Suppressor macrophage treated with lipopolysaccharide for 1 hour (primary cell): ENCODE data around the gene EYA3.
A peak's percentile ranks its signal among the peaks of the same experiment; 100 is the strongest.
"Not testable (repeated sequence)": the region's sequence is repeated elsewhere in the genome, so short reads cannot be mapped to it uniquely, and the experiment has no call there.

Source experiments
- DNase-seq, 3 donors: peaks; one replicate each; pipeline ENCODE4 v3.0.0-alpha.2; 2020 to 2022

EYA3 gene

DNA sequence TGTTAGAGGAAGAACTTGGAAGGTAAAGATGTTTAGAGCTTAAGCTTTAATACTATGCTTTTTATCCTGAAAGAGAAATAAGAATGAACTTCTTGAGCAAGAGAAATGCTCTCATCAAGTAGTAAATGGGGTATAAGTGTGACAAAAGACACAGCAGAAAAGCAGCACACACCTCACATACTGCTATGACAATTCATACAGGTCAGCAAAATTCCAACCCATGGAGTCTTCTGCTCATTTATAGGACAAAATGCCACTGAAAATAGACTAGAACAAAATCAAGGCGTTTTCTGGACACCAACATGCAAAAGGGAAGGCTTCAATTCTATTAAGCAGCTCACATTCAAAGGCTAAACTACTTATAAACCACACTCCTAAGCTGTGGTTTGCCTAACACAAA lies 61.2 kb downstream of the EYA3 start:
- no peak for DNase-seq

DNA sequence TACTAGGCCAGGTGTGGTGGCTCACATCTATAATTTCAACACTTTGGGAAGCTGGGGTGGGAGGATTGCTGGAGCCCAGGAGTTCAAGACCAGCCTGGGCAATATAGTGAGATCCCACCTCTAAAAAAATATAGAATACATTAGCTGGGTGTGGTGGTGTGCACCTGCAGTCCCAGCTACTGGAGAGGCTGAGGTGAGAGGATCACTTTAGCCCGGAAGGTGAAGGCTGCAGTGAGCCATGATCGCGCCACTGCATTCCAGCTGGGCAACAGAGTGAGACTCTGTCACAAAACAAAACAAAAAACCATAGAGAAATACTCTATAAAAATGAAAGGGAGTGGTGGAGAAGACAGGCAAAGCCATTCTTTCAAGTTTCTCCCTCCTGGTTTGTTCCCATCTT lies 62.1 kb downstream of the EYA3 start:
- DNase-seq: no peak

DNA sequence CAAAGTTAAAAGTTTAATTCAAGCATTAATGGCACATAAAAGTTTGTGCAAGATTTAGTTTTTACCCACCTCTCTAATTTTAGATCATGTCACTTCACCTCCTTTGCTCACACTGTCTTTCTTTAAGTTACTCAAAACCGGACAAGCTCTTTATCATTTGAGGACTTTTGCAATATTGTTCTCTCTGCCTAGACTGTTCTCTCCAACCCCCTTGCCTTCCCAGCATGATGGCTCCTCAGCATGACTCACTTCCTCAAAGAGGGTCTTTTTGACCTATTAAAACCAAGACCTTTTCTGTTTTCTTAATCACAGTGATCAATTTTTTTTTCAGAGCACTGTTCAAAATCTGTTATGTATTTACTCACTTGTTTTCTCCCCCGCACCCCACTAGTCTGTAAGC lies 67.3 kb downstream of the EYA3 start:
- DNase-seq: no peak

DNA sequence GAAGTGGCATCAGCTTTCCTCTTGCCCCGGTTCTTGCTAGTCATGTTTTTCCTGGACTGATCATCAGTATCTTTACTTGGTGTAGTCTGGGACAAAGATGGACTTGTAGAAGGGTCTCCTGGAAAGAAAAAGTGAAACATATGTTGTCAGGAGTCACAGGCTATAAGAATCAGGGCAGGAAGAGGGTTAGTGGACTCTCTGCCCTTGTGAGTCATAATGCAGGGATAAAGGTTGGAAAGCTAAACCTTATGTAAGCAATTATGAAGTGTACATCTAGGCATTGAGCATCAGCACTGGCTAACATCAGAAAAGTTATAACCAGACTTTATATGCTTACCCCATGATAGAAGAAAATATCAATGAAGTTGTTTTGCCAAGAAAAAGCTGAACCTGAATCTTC lies 77.4 kb downstream of the EYA3 start:
- no peak for DNase-seq

DNA sequence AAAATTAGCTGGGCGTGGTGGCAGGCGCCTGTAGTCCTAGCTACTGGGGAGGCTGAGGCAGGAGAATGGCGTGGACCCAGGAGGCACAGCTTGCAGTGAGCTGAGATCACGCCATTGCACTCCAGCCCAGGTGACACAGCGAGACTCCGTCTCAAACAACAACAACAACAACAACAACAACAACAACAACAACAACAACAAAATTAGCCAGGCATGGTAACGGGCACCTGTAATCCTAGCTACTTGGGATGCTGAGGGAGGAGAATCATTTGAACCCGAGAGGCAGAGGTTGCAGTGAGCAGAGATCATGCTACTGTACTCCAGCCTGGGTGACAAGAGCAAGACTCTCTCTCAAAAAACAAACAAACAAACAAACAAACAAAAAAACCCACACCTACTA lies 85.3 kb downstream of the EYA3 start:
- DNase-seq: not testable (repeated sequence)

DNA sequence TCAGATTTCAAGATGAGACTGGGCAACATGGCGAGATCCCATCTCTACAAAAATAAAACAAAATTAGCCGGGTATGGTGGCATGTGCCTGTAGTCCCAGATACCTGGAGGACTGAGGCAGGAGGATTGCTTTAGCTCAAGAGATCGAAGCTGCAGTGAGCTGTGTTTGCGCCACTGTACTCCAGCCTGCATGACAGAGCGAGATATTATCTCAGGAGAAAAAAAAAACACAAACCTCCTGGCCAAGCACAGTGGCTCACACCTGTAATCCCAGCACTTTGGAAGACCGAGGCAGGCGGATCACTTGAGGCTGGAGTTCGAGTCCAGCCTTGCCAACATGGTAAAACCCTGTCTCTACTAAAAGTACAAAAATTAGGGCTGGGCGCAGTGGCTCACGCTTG lies 85.8 kb downstream of the EYA3 start:
- no peak for DNase-seq

DNA sequence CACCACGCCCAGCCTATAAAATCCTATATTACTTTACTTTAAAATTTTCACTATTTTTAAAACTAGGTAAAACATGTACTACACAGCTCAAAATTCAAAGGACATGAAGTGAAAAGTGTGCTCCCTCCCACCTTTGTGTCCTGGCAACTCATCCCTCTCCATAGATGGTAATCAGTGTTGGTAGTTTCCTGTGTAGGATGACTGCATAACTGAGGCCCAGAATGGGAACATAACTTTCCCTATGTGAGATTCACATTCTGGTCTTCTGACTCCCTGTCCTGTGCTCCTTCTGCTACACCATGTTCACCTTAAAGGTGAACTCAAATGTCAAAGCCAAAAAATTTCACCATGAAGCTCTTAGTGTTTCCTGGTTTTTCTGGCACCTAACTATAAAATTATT lies 89.4 kb downstream of the EYA3 start:
- DNase-seq: no peak

DNA sequence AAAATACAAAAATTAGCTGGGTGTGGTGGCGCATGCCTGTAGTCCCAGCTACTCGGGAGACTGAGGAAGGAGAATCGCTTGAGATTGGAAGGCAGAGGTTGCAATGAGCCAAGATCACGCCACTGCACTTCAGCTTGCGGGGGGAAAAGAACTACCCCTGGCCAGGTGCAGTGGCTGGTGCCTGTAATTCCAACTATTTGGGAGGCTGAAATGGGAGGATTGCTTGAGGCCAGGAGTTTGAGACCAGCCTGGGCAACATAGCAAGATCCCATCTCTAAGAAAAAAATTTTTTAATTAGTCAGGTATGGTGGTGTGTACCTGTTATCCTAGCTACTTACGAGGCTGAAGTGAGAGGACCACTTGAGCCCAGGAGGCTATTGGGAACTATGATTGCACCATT lies 93.9 kb downstream of the EYA3 start:
- not testable (repeated sequence) for DNase-seq

DNA sequence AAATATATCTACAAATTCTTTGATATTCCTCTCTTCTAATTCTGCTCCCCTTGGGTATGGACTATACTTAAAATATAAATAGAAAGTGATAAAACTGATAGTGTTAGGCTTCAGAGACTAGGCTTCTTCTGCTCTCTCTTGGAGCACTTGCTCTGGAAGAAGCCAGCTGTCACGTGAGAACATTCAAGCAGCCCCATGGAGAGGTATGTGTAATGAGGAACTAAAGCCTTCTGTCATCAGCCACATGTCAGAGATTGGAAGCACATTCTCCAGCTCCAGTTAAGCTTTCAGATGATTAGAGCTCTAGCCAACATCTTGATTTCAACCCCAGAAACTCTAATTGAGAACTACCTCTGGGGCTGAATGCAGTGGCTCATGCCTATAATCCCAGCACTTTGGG lies 94.3 kb downstream of the EYA3 start:
- DNase-seq: peak; percentile 59 to 66 (median 62)

DNA sequence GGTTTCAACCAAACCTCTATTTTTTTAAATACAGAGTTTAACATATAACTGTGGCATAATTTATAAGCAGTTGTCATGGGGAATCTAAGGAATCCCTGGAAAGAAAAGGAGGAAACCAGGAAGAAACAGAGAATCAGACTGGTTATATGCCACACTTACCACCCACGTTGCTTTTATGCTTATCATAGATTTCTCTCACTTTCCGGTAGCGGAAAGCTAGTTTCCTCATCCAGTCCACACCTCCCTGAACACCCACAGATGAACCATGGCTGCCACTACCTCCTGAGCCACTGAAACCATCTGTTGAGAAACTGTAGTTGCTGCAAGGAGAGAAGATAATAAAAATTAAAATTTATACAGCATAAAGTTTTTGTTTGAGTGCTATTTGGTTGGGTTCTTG lies 95.2 kb downstream of the EYA3 start:
- DNase-seq: peak; percentile 51 to 58 (median 55)

DNA sequence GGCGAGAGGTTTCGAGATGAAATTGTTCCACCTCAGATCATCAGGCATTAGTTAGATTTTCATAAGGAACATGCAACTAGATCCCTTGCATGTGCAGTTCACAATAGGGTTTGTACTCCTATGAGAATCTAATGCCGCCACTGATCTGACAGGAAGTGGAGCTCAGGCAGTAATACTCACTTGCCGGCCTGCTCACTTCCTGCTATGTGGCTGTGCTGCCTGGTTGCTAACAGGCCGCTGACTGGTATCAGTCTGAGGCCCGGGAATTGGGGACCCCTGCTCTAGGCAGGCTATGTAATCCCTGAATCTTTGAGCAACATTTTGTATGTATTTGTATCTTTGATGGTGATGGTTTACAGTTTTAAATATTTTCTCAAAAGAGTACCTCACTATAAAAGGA lies 96.1 kb downstream of the EYA3 start:
- peak; percentile 21 to 44 (median 36) for DNase-seq

DNA sequence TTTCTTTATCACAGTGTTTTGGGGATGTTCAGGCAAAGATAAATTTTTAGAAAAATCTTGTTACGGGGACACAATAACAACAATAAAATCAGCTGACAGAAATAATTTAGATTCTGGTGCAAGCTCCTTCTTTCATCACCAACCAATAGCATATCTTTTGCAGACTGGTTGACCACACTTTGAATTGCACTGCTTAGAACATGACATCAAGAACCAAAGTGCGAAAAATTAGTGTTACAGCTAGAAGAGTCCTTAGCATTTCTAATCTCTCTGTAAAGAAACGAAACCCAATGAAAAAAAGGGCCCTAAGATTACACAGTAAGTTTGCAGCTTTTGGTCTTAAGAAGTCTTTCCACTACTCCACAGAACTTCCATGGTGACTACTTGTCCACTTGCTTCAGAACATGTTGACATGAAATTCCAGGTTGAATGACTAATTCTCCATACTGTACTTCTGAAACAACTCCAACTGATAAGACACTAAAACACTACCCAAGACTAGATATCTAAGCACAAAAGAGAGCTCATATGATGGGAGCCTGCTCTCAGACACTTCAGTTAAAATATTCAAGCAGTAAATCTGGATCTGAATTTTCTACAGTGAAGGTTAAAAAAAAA lies 97.4 kb downstream of the EYA3 start:
- no peak for DNase-seq

DNA sequence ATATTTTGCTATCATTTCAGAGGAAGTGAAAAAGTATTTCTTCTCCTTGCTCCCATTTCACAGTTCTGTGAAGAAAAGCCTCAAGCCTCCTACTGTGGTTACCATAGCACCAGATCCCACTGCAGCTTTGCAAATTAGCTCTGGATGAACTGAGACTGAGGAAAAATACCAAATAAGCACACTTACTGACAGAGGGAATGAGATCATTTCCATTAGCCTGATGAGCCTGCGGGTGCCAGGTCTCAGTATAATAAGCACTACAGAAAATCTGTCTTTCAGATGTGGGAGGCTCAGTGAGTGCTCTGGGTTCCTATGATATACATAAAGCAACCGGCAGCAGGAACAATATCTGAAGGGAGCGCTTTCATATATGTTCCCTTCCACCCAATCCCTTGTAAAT lies 107.3 kb downstream of the EYA3 start:
- no peak for DNase-seq

DNA sequence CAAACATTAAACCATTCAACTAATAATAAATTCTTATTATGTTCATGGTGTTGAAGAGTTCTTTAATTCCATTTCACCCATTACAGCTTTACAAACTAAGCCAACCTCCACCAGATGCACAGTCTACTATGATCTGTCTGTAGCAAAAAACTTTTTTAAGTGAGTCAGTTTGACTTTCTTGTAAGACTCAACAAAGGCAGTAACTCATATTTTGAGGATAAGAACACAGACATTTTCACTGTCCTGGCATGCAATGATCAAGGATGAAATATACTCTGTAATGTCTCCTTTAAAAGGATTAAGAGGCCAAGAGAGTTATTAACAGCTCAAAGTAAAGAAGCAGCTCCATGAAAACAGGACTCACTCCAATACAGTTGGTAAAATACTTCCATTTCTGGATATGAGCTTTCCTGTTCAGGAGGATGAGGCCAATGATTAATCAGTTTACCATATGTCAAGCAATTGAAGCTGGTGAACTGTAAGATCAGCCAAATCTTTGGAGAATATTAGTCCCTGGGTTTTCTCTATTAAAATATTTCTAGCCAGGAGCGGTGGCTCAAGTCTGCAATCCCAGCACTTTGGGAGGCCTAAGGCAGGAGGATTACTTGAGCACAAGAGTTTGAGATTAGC lies 108.1 kb downstream of the EYA3 start:
- no peak for DNase-seq

DNA sequence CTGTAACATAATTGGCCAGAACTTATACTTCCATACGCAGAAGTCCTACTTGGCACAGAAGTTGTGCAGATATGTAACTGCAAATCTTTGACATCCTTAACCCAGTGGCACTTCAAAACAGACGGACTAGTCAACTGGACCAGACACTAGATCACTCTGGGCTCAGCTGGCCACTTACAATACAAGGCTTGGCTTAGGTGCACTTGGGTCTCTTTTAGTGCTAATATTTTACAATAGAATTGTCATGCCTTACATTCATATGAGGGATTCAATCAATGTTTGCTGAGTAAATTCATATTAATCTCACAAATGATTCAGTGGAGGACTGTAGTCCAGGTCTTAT lies 108.6 kb downstream of the EYA3 start:
- DNase-seq: no peak

DNA sequence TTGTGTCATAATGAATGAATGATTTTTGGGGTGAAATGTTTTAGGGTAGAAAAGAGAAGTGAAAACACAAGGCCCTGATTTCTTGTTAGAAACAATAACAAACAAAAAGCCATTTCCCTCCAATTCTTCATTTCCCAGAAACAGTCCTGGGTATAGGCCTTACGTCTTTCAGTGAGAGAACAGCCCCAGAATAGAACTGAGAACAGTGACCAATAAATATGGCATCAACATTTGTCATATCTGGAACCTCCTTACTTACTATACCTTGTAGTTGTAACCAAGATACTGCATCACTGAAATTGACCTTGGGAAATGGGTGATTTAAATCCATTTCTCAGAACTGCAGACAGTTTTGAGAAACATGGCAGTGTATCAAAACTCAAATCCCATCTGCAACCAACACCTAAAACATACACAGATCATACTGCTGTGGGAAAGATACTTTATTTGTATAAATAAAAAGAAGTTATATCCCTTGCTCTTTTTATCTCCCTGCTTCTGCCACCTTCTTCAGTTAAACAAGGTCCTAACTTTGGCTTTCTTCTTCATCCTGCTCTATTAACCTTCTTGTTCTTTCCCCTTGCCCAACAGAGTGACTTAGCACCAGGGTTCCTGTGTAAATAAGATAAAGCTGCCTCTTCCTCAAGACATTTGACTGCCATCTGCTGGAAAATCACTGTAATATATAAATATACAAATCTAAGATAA lies 109.1 kb downstream of the EYA3 start:
- DNase-seq: peak; percentile 71 to 84 (median 81)

DNA sequence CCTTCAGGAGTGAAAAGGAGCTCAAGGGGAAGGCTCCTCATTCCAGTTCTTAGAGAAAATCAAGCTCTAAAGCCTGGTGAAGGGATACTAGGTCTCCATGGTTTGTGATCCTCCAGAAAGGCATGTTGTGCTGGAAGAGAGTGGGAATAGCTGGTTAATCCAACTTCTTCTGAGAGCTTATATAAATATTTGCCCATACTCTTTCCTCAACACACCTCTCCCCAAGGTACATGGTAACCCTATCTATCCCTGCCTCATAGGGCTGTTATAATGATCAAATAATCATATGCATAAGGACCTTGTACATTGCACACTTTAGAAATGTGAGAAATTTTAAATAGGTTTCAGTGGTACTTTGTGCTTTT lies 114.0 kb downstream of the EYA3 start:
- DNase-seq: no peak

DNA sequence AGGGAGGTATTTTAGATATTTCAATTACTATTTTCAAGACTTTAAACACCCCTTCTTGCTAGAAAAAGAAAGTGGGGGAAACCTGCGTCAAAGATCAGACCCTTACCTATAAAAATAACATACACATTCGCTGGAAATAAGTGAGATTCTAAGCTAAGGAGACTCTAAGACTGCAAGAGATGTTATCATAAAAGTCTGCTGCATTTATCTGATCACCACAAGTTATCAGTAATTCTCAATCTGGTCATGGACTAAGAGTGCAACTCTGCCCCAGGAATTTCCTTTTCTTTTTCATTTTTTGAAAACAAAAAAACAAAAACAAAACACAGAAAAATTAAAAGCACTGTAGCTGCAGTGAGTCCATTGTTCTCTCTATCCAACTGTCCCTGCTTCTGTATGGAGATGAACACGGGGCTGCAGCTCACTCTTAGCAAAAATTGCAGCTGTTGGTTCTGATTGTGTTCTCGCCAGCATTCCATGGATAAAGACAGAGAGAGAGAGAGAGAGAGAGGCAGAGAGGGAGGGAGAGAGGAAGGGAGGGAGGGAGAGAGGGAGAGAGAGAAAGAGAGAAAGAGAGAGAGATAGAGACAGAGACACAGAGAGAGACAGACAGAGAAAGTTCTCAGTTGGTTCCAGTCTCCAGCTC lies 114.5 kb downstream of the EYA3 start:
- DNase-seq: no peak

DNA sequence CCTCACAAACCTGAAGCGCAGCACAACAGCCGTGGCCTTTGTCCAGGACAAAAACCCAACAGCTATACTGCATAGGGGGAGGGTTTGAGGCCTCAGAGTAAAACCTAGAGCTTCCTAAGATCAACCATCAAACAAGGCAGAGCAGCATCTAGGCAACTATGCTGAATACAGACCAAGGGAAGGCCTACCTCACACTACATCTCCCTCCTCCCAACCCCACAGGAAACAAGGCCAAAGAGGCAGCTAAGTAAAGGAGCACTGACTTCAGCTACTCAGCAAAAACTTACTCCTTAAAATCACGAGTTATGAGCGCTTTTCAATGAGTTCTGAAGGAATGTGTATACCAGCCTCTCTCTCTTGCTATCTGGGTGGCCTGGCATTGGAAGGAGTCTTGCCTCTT lies 116.3 kb downstream of the EYA3 start:
- no peak for DNase-seq

DNA sequence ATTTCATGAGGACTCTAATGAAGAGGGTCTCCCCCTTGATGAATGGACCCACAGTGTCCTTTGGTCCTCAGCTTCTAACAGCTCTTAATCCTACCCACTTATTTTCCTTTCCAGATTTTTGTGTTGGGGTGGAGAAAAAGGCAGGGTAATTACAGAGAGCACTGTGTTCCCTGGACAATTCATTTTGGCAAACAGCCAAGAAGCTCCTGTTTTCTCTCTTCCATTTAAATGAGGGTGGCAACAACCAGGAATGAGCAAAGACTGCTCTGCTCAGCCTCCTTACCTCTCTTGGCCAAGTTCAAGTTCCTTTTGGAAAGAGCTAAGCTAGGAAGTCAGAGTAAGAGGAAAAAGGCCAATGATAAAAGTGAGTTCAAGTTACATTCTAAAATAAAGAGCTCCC lies 116.7 kb downstream of the EYA3 start:
- no peak for DNase-seq

DNA sequence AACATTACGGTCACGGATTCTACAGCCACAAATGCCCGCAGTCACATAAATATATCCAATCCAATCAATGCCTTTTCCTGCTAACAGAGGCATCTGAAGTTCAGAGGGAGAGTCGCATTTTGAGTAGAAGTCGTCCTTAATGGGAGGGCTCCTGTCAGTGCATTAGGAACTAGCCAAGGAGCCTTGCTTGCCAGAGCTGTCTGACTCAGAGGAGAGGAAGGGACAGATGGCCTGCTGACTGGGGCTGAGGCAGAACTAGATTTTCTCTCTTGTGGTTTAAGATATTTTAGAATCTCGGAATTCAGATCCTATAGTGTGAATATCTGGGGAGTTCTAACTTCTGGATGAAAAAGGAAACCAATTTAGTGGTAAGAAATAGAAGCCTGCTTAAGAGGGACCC lies 118.0 kb downstream of the EYA3 start:
- DNase-seq: peak; percentile 11 to 28 (median 19)

DNA sequence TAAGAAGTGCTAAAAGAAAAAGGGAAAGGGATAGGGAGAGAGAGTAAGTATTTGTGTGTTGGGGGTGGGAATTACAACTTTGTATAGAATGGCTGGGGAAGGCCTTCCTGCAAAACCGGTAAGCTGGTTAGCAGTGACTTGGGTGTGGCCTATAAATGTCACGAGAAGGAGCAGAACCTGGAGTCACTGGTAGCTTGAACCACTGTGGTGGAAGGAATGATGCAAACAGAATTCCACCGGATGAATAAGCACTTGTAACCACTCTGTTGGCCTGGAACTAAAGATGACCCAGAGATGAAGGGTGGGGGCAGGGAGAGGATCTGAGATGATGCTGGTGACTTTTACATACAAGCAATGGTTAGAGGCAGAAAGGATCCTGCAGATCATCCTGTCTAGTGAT lies 119.7 kb downstream of the EYA3 start:
- DNase-seq: peak; percentile 47 to 69 (median 50)

DNA sequence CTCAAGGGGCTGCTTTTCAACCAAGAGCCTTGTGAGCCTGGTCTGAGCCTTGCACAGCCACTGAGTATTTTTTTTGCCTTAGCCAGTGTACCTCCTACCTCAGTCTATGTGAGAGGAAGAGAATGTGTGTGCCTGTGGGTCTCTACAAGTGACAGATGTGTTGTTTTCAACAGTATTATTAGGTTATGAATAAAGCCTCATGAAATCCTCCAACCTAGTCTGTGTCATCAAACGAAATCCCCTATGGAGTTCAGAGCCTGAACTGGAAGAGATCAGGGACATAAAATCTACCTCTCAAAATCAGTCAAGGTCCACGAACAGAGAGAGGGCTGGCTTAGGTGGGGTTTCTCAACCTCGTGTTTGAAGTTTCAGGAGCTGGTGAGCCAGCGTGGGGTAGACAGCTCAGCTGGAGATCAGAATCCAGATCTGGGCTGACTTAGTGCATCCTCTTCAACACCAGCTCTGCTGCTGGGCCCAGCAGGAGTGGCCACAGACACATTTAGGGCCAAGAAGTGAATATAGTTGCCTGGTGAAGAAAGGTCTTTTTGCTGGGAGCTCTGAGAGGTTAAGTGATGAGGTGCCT lies 120.4 kb downstream of the EYA3 start:
- DNase-seq: no peak
